Stimulated activated naive CD4-positive, alpha-beta T cell (primary cell): ENCODE measurements around the gene GJA5.

ENCODE experiments used
- DNase-seq, 6 experiments: peaks; one replicate each; lab custom pipeline; 2025; lab: John Stamatoyannopoulos, UW

Gene GJA5

GRCh38 chr1:147760481-147761260, at the start of gene GJA5:
Gene GJA5, minus strand, starts transcription at chr1:147760602. Its CDS starts 1,364 bp downstream, at chr1:147759238.
- DNase-seq: no peak

- no peak for DNase-seq
Observed at GRCh38 chr1:147809236-147809635, 48.8 kb upstream of the GJA5 start.

GRCh38 chr1:147808025-147808424, 47.6 kb upstream of the GJA5 start:
- no peak for DNase-seq

- no peak for DNase-seq
Observed at GRCh38 chr1:147807405-147807804, 47.0 kb upstream of the GJA5 start.

GRCh38 chr1:147804942-147805723, 44.7 kb upstream of the GJA5 start:
- DNase-seq: no peak

GRCh38 chr1:147800804-147801203, 40.4 kb upstream of the GJA5 start:
- no peak for DNase-seq

GRCh38 chr1:147798731-147799130, 38.3 kb upstream of the GJA5 start:
- no peak for DNase-seq

- DNase-seq: no peak
Observed at GRCh38 chr1:147794570-147794969, 34.2 kb upstream of the GJA5 start.

- DNase-seq: no peak
Observed at GRCh38 chr1:147791876-147792275, 31.5 kb upstream of the GJA5 start.

- DNase-seq: no peak
Observed at GRCh38 chr1:147787765-147788164, 27.4 kb upstream of the GJA5 start.

GRCh38 chr1:147786536-147786935, 26.1 kb upstream of the GJA5 start:
- DNase-seq: no peak

GRCh38 chr1:147785794-147786506, 25.5 kb upstream of the GJA5 start:
- no peak for DNase-seq

- DNase-seq: no peak
Observed at GRCh38 chr1:147784941-147785340, 24.5 kb upstream of the GJA5 start.

GRCh38 chr1:147781056-147781471, 20.7 kb upstream of the GJA5 start:
- DNase-seq: no peak

- DNase-seq: no peak
Observed at GRCh38 chr1:147777694-147778093, 17.3 kb upstream of the GJA5 start.

- no peak for DNase-seq
Observed at GRCh38 chr1:147773215-147773715, 12.9 kb upstream of the GJA5 start.

GRCh38 chr1:147772570-147772969, 12.2 kb upstream of the GJA5 start:
- DNase-seq: no peak

- no peak for DNase-seq
Observed at GRCh38 chr1:147771226-147772125, 11.1 kb upstream of the GJA5 start.

- DNase-seq: no peak
Observed at GRCh38 chr1:147769106-147769505, 8.7 kb upstream of the GJA5 start.

GRCh38 chr1:147768582-147768981, 8.2 kb upstream of the GJA5 start:
- no peak for DNase-seq

- no peak for DNase-seq
Observed at GRCh38 chr1:147768101-147768500, 7.7 kb upstream of the GJA5 start.
